NB4 (cell line): Measurements from ENCODE around the gene TMEM259.

ENCODE experiments used
- DNase-seq: peaks from one replicate; pipeline ENCODE4 v3.0.0; 2010; ENCODE audit warnings: low read depth
- H3K4me3 ChIP-seq: one replicate; pipeline ENCODE4 v1.5.1; 2011; ENCODE audit warnings: mild to moderate bottlenecking, low read depth, low read length, moderate library complexity
- MYC ChIP-seq: IDR thresholded peaks from 2 replicates; pipeline ENCODE4 v1.6.1; 2011; ENCODE audit warnings: low read depth, low read length
- POLR2A ChIP-seq: IDR thresholded peaks from 2 replicates; pipeline ENCODE4 v1.6.1; 2011; ENCODE audit warnings: mild to moderate bottlenecking; ENCODE audit not compliant: insufficient read length; ENCODE audit errors: extremely low read depth
- TF ChIP-seq, protein P1 (sequence below): IDR thresholded peaks from one replicate; pipeline ENCODE4 v1.5.1; 2012; ENCODE audit warnings: low read depth, low read length
- TF ChIP-seq, protein P2 (sequence below): IDR thresholded peaks from 2 replicates; pipeline ENCODE4 v1.6.1; 2011; ENCODE audit warnings: low read depth, low read length

The TMEM259 gene

DNA sequence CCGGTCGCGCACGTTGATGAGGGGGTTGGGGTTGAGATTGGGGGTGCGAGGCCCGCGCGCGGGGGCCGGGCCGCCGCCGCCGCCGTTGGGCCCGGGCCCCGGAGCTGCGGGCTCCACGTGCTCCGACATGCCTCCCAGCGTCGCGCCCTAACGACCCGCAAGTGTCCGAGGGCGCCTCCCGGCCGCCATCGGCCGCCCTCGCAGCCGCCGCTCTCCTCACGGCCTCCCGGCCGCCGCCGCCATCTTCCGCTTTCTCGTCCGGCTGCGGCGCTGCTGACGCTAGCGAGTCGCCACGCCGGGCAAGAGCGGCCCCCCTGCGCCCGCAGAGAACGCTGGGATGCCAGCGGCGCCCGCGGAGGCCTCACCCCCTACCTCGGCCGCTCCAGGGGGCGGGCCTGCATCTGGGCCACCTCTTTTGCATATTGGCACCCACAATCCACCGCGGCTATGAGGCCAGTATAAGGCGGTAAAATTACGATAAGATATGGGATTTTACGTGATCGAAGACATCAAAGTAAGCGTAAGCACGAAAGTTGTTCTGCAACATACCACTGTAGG lies at the start of gene TMEM259:
TSS of gene TMEM259 (minus strand) at position 256 of the 558 bp plus-strand sequence. CDS start at position 129, 127 bp downstream.
- TF ChIP-seq, protein P1, sequence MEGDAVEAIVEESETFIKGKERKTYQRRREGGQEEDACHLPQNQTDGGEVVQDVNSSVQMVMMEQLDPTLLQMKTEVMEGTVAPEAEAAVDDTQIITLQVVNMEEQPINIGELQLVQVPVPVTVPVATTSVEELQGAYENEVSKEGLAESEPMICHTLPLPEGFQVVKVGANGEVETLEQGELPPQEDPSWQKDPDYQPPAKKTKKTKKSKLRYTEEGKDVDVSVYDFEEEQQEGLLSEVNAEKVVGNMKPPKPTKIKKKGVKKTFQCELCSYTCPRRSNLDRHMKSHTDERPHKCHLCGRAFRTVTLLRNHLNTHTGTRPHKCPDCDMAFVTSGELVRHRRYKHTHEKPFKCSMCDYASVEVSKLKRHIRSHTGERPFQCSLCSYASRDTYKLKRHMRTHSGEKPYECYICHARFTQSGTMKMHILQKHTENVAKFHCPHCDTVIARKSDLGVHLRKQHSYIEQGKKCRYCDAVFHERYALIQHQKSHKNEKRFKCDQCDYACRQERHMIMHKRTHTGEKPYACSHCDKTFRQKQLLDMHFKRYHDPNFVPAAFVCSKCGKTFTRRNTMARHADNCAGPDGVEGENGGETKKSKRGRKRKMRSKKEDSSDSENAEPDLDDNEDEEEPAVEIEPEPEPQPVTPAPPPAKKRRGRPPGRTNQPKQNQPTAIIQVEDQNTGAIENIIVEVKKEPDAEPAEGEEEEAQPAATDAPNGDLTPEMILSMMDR = no peak
- TF ChIP-seq POLR2A = no peak
- TF ChIP-seq MYC = peak; percentile 54; the same call in 1 of the 2 replicates
- TF ChIP-seq, protein P2, sequence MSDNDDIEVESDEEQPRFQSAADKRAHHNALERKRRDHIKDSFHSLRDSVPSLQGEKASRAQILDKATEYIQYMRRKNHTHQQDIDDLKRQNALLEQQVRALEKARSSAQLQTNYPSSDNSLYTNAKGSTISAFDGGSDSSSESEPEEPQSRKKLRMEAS = peak; percentile 44; the same call in 1 of the 2 replicates
- peak within 1 kb of the TSS; percentile 76 for H3K4me3 ChIP-seq
- DNase-seq = peak; percentile 94

DNA sequence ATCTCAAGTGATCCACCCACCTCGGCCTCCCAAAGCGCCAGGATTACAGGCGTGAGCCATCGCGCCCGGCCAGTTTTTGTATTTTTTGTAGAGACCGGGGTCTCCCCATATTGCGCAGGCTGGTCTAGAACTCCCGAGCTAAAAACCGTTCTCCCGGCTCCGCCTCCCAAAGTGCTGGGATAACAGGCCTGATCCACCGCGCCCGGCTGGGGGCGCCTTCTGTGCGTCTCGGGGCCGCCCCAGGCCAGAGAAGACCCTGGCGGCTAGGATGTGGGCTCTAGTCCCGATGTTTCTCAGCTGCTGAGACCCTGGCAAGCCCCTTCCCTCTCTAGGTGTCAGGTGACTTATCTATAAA lies 49.6 kb upstream of the TMEM259 start:
- no peak for DNase-seq

DNA sequence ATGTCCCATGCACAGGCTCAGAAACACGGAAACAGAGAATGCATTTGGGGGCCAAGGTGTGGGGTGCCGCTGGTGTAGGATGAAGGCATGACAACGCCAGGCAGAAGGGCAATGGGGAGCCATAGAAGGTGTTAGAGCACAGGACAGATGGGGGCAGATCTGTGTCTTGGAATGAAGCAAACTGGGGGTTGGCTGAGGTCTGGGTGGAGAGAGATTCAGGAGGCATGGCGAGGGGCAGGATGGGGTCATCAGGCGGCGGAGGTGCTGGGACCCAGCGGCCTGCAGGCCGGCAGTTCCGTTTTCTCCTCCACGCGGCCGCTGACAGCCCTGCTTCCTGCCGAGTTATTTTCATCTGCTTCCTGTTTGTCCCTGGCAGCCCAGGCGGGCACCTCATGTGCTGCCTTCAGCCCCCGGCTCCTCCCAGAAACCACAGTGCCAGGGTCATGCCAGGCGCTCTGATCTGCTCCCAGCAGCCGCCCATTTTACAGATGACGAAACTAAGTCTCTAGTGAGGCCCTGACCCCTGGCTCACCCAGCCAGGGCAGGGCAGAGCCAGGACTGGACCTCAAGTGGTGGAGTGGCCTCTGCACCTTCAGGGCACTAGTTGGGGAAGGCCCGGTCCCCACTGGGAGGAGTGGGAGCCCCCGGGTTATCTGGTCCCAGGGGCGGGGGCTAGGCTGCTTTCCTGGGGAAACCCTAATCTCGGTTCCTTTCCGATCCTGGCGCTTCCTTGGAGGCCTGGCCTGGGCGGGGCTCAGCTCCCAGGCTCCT lies 48.3 kb upstream of the TMEM259 start:
- peak; percentile 88 for DNase-seq
- H3K4me3 ChIP-seq = peak overlapping the region; percentile 53
- no peak for TF ChIP-seq POLR2A
- TF ChIP-seq, protein P1 = no peak
- peak; percentile 97 for TF ChIP-seq MYC
- TF ChIP-seq, protein P2 = peak; percentile 93

More for the DNA sequence above, 49.6 kb upstream of the TMEM259 start:
- no peak overlapping the region for H3K4me3 ChIP-seq
- TF ChIP-seq, protein P2 = no peak
- TF ChIP-seq MYC = no peak
- no peak for TF ChIP-seq POLR2A
- TF ChIP-seq, protein P1 = no peak

DNA sequence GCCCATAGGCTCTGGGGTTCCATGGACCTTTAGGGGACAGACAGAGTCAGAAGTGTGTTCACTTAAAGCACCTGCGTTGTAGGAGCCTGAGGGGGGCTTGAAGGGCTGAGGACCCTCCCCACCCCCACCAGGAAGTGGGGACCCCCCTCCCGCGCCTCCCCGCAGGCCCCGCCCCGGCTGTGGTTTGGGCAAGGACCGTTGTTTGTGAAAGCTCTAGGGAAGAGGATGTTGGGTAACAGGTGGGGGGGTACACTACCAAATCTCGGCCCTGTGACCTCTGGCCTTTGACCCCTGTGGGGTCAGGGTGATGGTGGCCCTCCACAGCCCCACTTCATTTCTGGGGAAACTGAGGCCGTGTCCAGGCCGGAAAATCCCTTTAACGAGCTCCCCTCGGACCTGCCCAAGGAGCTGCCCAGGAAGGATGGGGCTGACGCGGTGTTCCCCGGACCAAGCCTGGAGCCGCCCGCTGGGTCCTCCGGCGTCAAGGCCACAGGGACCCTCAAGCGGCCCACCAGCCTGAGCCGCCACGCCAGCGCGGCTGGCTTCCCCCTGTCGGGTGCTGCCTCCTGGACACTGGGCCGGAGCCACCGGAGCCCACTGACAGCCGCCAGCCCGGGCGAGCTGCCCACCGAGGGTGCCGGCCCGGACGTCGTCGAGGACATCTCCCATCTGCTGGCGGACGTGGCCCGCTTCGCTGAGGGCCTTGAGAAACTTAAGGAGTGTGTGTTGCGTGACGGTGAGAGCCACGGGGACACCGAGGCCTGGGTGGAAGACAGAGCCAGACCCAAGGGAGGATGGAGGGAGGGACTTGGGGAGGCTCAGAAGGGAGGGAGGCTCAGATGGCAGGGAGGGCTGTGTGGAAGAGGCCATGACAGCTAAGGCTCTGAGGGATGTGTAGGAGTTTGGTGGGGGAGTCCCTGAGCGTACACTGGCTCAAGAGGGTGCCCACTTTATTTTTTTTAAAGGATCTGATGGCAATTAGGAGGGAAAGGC lies 47.4 kb upstream of the TMEM259 start:
- peak; percentile 77 for DNase-seq
- 0 out of 2 replicates have a peak, but pooled peaks have one; percentile 44 for TF ChIP-seq MYC
- TF ChIP-seq, protein P2 = no peak
- H3K4me3 ChIP-seq = peak overlapping the region; percentile 64

DNA sequence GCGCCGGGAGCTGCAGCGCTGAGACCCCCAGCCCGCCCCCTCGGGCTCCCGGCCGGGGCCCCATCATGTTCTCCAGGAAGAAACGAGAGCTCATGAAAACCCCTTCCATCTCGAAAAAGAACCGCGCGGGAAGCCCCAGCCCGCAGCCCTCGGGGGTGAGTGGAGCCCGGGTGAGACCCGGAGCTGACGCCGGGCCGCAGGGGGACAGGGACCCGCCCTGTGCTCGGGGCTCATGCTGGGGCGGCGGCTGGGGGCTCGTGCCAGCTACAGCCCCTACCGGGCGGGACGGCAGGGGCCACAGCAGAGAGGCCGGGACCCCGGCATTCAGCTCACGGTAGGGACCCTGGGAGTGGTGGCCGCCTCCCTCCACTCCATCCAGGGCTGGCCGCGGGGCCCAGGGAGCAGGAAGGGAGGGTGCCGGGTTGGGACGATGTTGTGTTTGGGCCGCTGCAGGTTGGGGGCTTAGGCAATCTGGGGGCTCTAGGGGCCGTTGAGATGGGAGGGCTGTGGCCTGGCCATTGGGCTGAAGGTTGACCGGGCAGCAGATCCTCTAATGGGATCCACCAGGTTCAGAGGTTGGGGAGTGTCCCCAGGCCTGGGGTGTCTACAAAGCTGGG lies 46.5 kb upstream of the TMEM259 start:
- DNase-seq = peak; percentile 47
- peak overlapping the region; percentile 64 for H3K4me3 ChIP-seq
- TF ChIP-seq, protein P2 = no peak
- TF ChIP-seq POLR2A = no peak
- TF ChIP-seq, protein P1 = no peak
- no peak for TF ChIP-seq MYC
